ENCODE data around the gene PKN1.

DNA sequence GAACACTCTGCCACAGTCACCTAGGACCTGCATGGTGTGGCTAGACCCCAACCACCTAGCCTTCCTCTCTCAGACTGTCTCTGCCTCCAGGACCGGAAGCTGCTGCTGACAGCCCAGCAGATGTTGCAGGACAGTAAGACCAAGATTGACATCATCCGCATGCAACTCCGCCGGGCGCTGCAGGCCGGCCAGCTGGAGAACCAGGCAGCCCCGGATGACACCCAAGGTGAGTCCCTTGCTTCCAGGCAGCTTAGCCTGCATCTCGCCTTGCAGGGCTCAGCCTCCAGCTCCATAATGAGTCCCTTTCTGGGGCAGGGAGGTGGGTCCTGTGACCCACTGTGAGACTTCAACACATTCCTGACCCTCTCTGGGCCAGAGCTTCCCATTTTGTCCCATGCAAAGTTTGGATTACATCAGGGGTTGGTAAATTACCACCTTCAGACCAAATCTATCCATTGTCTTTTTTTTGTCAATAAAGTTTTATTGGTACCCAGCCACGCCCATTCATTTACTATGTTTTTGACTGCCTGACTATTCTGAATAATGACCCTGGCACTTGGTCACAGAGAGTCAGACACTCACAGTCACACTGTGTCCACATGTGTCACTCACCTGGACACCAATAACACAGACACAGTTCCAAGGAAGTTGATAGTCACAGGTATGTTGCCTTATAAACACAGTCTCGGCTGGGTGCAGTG, 13.4 kb downstream of the PKN1 start:
- TF ChIP-seq, protein P1, sequence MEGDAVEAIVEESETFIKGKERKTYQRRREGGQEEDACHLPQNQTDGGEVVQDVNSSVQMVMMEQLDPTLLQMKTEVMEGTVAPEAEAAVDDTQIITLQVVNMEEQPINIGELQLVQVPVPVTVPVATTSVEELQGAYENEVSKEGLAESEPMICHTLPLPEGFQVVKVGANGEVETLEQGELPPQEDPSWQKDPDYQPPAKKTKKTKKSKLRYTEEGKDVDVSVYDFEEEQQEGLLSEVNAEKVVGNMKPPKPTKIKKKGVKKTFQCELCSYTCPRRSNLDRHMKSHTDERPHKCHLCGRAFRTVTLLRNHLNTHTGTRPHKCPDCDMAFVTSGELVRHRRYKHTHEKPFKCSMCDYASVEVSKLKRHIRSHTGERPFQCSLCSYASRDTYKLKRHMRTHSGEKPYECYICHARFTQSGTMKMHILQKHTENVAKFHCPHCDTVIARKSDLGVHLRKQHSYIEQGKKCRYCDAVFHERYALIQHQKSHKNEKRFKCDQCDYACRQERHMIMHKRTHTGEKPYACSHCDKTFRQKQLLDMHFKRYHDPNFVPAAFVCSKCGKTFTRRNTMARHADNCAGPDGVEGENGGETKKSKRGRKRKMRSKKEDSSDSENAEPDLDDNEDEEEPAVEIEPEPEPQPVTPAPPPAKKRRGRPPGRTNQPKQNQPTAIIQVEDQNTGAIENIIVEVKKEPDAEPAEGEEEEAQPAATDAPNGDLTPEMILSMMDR (IDR thresholded peaks at IDR 0.05): no peak
- no peak for TF ChIP-seq POLR2A (IDR thresholded peaks at IDR 0.05)
